Breast epithelium (tissue), 4 donors: ENCODE data around the gene RRAS2. TPM values are rescaled to one million over a fixed set of nuclear protein-coding genes. Genes with fewer than 3 reads are reported as not detected.

ENCODE experiments used
- DNase-seq, 2 donors: peaks; one replicate each; pipeline ENCODE4 v3.0.0-alpha.2; 2019; ENCODE audit warnings: low spot score in 2 of 2
- H3K27ac ChIP-seq, 2 donors: fragments of 200-600 bp; sonication (generic) in 1 of 2; one replicate each; pipeline ENCODE4 v1.5.1; 2016 to 2019; ENCODE audit warnings: mild to moderate bottlenecking in 1 of 2
- H3K27me3 ChIP-seq, 2 donors: fragments of 200-600 bp; sonication (generic) in 1 of 2; one replicate each; pipeline versions ENCODE4 v1.5.1 to v1.6.0; 2017 to 2019; ENCODE audit warnings: control low read depth in 1 of 2, mild to moderate bottlenecking in 1 of 2
- H3K36me3 ChIP-seq: fragments of 200-600 bp; one replicate; pipeline ENCODE4 v1.5.1; 2019
- H3K4me1 ChIP-seq, 2 donors: fragments of 200-600 bp; sonication (generic); one replicate each; pipeline ENCODE4 v1.5.1; 2016 to 2019; ENCODE audit warnings: control low read depth in 1 of 2
- H3K4me3 ChIP-seq, 3 donors: fragments of 200-600 bp; sonication (generic); 1 replicate in 2 of 3; 2 replicates in 1 of 3; pipeline ENCODE4 v1.5.1; 2016 to 2019; ENCODE audit warnings: mild to moderate bottlenecking in 3 of 3, moderate library complexity in 2 of 3
- H3K9me3 ChIP-seq, 2 donors: fragments of 200-600 bp; sonication (generic) in 1 of 2; one replicate each; pipeline ENCODE4 v1.5.1; 2016 to 2019; ENCODE audit warnings: control low read depth in 1 of 2
- POLR2A ChIP-seq: fragments of 450-650 bp; IDR thresholded peaks from one replicate; pipeline ENCODE4 v1.6.1; 2016; ENCODE audit warnings: antibody characterized with exemption, mild to moderate bottlenecking, moderate library complexity
- POLR2AphosphoS5 ChIP-seq, 3 donors: sonication (generic); formaldehyde crosslinking; IDR thresholded peaks; one replicate each; pipeline ENCODE4 v1.6.1; 2017; ENCODE audit warnings: antibody characterized with exemption in 3 of 3
- intact Hi-C: fragments of 100-400 bp; cut with DNase I; formaldehyde crosslinking; loops from one replicate; pipeline ENCODE4 v1.15.1; 2023; ENCODE audit warnings: low total_unique reads
- total RNA-seq, 3 donors: library from RNA; depleted of rRNA; stranded (reverse); fragments of >200 nt; gene quantifications; one replicate each; pipeline ENCODE4 v1.1.0, GENCODE V29; 2016
- TF ChIP-seq, protein P1 (sequence below), 3 donors: fragments of 450-650 bp; IDR thresholded peaks; one replicate each; pipeline ENCODE4 v1.5.1; 2016 to 2017; ENCODE audit warnings: antibody characterized with exemption in 3 of 3, mild to moderate bottlenecking in 3 of 3, moderate library complexity in 3 of 3

RRAS2 gene
- total RNA-seq, 3 donors from 2014 or later: 37.4 to 58.1 (median 46.4) TPM

DNA sequence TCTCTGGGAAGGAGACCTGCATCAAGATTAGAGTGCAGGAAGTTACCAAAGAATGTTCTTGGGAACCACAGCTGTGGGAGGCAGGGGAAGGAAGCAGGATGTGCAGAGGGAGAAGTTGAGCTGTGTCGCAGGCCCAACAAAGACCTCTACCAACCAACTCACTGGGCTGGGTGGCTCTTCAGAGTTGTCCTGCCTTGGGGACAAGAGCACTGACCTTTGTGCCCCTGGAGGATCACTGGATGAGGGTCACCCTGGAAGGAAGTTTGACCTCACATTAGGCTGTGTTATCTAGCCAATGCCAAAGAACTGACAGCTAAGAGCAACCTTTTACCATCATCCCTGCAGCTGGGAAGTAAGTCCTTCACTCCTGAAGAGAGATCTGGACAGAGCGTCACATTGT is 130.6 kb downstream of the RRAS2 start:
- Histone ChIP-seq H3K4me1 (no peaks in the 10 kb centered on the region), H3K4me3 (no peak overlapping the region), H3K36me3 (no peaks in the 10 kb centered on the region), H3K9me3 (peaks cover 0 to 4% of the 10 kb centered on the region in 2 donors), H3K27ac (no peak overlapping the region), H3K27me3 (no peaks in the 10 kb centered on the region)
- no peak for DNase-seq
- intact Hi-C loops: no loop called here
- TF ChIP-seq, protein P1, sequence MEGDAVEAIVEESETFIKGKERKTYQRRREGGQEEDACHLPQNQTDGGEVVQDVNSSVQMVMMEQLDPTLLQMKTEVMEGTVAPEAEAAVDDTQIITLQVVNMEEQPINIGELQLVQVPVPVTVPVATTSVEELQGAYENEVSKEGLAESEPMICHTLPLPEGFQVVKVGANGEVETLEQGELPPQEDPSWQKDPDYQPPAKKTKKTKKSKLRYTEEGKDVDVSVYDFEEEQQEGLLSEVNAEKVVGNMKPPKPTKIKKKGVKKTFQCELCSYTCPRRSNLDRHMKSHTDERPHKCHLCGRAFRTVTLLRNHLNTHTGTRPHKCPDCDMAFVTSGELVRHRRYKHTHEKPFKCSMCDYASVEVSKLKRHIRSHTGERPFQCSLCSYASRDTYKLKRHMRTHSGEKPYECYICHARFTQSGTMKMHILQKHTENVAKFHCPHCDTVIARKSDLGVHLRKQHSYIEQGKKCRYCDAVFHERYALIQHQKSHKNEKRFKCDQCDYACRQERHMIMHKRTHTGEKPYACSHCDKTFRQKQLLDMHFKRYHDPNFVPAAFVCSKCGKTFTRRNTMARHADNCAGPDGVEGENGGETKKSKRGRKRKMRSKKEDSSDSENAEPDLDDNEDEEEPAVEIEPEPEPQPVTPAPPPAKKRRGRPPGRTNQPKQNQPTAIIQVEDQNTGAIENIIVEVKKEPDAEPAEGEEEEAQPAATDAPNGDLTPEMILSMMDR (IDR thresholded peaks at IDR 0.05): no peak
- no peak for TF ChIP-seq POLR2A
- TF ChIP-seq POLR2AphosphoS5 (IDR thresholded peaks at IDR 0.05): no peak

Other genes with a start within 250 kb of the RRAS2 start
- gene COPB1, start 140.6 kb upstream of the RRAS2 start, total RNA-seq: 100 to 1,000 TPM in 2 of 3 donors, 10 to 100 TPM in 1; 95.2 to 139 (median 115) TPM
- 100 to 1,000 TPM; 107 to 120 (median 116) TPM for gene PSMA1, start 161.2 kb upstream of the RRAS2 start, total RNA-seq